Mucosa of stomach (tissue), 1 donor: ENCODE results near the gene MILR1.
A peak's percentile ranks its signal among the peaks of the same experiment; 100 is the strongest.
"Not testable (repeated sequence)": the region's sequence is repeated elsewhere in the genome, so short reads cannot be mapped to it uniquely, and the experiment has no call there.

Experiments
- H3K27me3 ChIP-seq: one replicate; pipeline ENCODE4 v1.7.0; 2013; ENCODE audit warnings: mild to moderate bottlenecking, low read length; ENCODE audit not compliant: control insufficient read depth, insufficient read depth
- H3K36me3 ChIP-seq: one replicate; pipeline ENCODE4 v1.7.0; 2013; ENCODE audit warnings: low read length; ENCODE audit not compliant: control insufficient read depth, insufficient read depth
- H3K4me1 ChIP-seq: one replicate; pipeline ENCODE4 v1.7.0; 2013; ENCODE audit warnings: mild to moderate bottlenecking, low read length; ENCODE audit not compliant: control insufficient read depth, insufficient read depth
- H3K4me3 ChIP-seq: one replicate; pipeline ENCODE4 v1.7.0; 2013; ENCODE audit warnings: low read length
- H3K9ac ChIP-seq: one replicate; pipeline ENCODE4 v1.7.0; 2013; ENCODE audit warnings: mild to moderate bottlenecking, low read length, moderate library complexity
- H3K9me3 ChIP-seq: one replicate; pipeline ENCODE4 v1.7.0; 2013; ENCODE audit warnings: mild to moderate bottlenecking, low read length, moderate library complexity; ENCODE audit not compliant: control insufficient read depth
- donor health status: Pancreatic carcinoma.

MILR1 gene

GRCh38 chr17:64491034-64491860 is 42.3 kb downstream of the MILR1 start:
- H3K4me3 ChIP-seq, result no peak overlapping the region
- peaks cover 7% of the 10 kb centered on the region for H3K36me3 ChIP-seq
- peaks cover 4% of the 10 kb centered on the region for H3K4me1 ChIP-seq
- no peaks in the 10 kb centered on the region for H3K9me3 ChIP-seq
- no peak overlapping the region for H3K9ac ChIP-seq
- H3K27me3 ChIP-seq, result no peaks in the 10 kb centered on the region

GRCh38 chr17:64491994-64492393 is 43.1 kb downstream of the MILR1 start:
- Histone ChIP-seq H3K9ac (no peak overlapping the region), H3K27me3 (no peaks in the 10 kb centered on the region), H3K4me3 (no peak overlapping the region), H3K36me3 (peaks cover 7% of the 10 kb centered on the region), H3K4me1 (peaks cover 4% of the 10 kb centered on the region), H3K9me3 (no peaks in the 10 kb centered on the region)

DNA sequence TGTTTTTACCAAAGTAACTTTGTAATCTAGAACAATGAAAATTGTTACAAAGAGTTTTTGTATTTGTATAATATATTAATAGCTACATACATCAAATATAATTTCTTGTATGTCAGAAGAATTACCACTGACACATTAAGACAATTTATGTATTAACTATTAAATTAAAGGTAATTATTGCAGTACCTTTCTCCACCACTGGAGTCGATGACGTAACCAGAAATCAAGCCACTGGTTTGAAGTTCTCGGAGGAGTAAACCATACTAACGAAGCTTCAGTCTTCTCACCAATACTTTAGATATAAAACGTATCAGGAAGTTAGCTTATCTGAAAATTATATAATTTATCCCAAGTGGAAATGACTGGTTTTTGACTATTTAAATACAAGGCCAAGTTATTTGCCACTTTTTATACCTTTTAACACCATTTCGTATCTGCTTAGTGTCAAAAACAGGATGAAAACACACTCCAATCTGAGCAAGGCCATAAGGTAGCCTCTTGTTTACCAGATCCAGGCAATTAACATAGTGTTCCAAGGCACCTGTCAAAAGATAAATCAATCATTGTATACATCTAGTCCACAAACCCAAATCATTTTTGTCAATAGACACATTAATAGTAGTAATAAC is 43.7 kb downstream of the MILR1 start:
- H3K27me3 ChIP-seq, result no peaks in the 10 kb centered on the region
- no peak overlapping the region for H3K4me3 ChIP-seq
- H3K4me1 ChIP-seq, result peaks cover 8% of the 10 kb centered on the region
- no peak overlapping the region for H3K9ac ChIP-seq
- H3K36me3 ChIP-seq, result peaks cover 7% of the 10 kb centered on the region
- no peaks in the 10 kb centered on the region for H3K9me3 ChIP-seq

DNA sequence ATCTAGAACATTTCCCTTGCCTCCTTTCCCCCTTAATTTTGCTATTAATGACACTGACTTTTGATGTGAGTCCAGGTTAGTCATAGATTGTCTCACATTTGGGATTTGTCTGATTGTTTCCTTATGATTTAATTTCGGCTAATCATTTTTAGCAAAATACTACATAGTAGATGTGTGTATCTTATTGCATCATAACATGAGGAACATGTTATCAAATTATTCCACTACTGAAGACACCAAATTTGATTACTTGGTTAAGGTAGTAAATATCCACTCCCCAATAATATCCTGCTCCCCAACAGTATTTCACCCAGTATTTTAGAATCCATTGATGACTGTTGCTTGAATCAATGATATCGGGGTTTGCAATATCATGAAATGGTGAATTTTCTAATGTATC is 45.2 kb downstream of the MILR1 start:
- H3K27me3 ChIP-seq, result no peaks in the 10 kb centered on the region
- H3K4me1 ChIP-seq, result peaks cover 12% of the 10 kb centered on the region
- H3K9me3 ChIP-seq, result no peaks in the 10 kb centered on the region
- no peak overlapping the region for H3K4me3 ChIP-seq
- peaks cover 7% of the 10 kb centered on the region for H3K36me3 ChIP-seq
- no peak overlapping the region for H3K9ac ChIP-seq

- not testable (repeated sequence) for H3K4me3 ChIP-seq, H3K36me3 ChIP-seq
- H3K4me1 ChIP-seq, result peaks cover 12% of the 10 kb centered on the region
These were observed 46.4 kb downstream of the MILR1 start for GRCh38 chr17:64495300-64495699.

GRCh38 chr17:64496348-64496785 is 47.5 kb downstream of the MILR1 start:
- peaks cover 12% of the 10 kb centered on the region for H3K4me1 ChIP-seq
- H3K36me3 ChIP-seq, result peaks cover 15% of the 10 kb centered on the region
- peak overlapping the region; percentile 62 for H3K9ac ChIP-seq
- peak overlapping the region; percentile 48 for H3K4me3 ChIP-seq
- no peaks in the 10 kb centered on the region for H3K9me3 ChIP-seq
- H3K27me3 ChIP-seq, result no peaks in the 10 kb centered on the region

More at GRCh38 chr17:64495300-64495699, 46.4 kb downstream of the MILR1 start:
- not testable (repeated sequence) for H3K9me3 ChIP-seq, H3K9ac ChIP-seq, H3K27me3 ChIP-seq

DNA sequence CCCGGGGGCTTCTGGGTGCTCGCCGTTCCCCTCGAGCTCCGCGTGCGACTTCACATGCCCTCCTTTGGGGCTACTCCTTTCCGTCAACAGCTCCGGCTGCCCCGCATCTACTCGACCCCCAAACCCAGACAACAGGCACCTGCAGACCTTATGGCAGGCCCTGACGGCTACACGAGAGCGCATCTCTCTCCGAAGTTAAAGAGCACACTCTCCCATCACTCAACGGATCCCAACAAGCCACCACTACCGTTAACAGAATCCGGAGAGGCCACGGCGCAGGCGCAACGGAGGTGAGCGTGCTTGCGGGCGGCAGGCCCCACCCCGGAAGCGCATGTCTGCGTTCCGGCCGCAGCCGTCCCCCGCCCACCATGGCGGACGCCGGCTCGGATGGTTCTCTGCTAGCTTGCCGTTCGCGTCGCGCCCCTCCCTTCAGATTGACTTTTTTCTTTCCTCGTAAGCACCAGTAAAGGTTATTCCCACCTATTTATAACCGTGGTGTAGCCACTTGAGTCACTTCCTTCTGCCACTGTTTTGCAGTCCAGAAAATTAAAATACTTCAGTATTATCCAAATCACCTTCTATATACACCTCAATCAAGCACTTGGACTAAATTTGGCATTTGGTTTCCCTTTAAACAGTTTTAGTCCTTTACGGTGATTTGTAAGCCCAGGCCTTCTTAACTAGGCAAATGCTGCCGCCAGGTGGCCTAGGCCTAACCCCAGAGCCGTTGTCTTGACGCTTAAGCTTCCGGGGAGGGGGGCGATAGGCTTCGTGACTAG is 48.1 kb downstream of the MILR1 start, which contains the start of gene POLG2:
Gene POLG2, minus strand, starts transcription at position 269 of the 779 bp plus-strand sequence. Its CDS starts 86 bp downstream, at position 183.
- H3K36me3 ChIP-seq, result peaks cover 21% of the 10 kb centered on the region
- peaks cover 12% of the 10 kb centered on the region for H3K4me1 ChIP-seq

GRCh38 chr17:64497565-64498035 is 48.7 kb downstream of the MILR1 start:
- Histone ChIP-seq H3K36me3 (peaks cover 27% of the 10 kb centered on the region), H3K4me1 (peaks cover 14% of the 10 kb centered on the region), H3K9me3 (no peaks in the 10 kb centered on the region), H3K27me3 (no peaks in the 10 kb centered on the region), H3K9ac (peak overlapping the region; percentile 62), H3K4me3 (peak overlapping the region; percentile 48)

More for the DNA sequence above, 48.1 kb downstream of the MILR1 start, which contains the start of gene POLG2:
- Histone ChIP-seq H3K9ac (peak within 1 kb of the TSS; percentile 62), H3K4me3 (peak within 1 kb of the TSS; percentile 48), H3K9me3 (no peaks in the 10 kb centered on the region), H3K27me3 (no peaks in the 10 kb centered on the region)

DNA sequence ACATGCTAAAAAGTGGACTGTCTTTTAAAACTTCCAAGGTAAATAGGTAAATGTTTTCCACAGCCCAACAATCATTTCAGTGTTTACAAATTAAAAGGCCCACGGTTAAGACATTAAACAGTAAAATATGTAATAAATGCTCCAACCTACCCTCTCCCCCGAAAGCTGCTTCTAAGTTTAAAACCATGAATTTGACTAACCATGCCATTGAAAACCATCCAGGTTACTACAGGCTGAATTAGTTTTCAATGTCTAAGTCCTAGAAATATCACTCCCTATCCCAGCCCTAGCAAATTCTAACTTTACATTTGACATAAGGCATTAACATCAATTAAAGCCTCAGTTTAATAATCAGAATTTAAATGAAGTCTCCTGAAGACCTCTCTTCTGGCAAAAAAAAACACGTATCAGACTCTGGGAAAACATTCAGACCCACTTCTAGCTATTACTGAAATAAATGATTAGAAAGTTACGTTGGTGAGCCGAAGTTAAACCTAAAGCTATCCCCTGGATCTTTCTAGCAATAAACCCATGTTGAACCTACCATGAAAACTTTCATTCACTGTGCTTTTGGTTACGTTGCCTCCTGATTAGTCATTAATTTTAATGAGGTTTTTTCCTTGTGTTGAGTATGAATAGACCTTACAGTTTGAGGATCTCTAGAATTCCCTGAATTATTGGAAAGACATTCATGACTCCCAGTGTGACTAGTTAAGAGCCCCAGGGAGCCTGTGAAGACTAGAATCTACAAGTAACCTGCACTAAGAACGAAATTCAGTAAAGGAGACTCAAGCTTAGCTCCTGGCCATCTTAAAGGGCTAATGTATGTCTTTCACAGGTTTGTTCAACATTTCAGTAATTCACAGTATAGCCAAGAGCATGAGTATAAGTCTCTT is 49.6 kb downstream of the MILR1 start:
- Histone ChIP-seq H3K9me3 (no peaks in the 10 kb centered on the region), H3K9ac (no peak overlapping the region), H3K36me3 (peaks cover 31% of the 10 kb centered on the region), H3K4me1 (peaks cover 16% of the 10 kb centered on the region), H3K4me3 (no peak overlapping the region), H3K27me3 (no peaks in the 10 kb centered on the region)

DNA sequence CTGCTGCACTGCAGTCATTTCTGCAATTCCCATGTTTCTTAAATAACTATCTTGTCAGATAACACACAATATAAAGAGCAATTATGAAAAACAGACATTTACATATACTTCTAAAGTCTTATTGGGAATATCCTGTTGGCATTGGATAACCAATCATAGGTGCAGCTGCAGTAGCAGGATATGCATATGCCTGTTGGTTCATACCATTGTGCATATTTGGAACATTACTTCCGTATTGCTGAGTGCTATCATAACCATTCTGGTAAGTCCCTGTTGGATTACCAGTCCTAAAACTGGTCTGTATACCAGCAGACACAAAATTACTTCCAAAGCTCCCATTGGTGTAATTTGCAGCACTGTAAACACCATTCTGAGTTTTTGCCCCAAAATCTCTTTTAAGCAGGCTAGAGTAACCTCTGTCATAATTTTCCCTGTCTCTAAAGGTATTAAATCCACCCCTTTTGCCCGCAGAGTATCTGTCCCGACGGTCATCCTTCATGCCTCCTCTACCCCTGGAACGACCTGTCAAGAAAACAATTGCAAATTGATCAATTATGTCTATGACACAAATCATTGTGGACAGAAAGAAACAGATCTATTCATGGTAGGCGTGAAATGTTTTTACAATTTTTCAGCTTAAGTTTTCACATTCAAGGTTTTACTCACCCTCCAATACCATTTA is 51.0 kb downstream of the MILR1 start:
- Histone ChIP-seq H3K9ac (no peak overlapping the region), H3K27me3 (no peaks in the 10 kb centered on the region), H3K4me1 (peaks cover 22% of the 10 kb centered on the region)

DNA sequence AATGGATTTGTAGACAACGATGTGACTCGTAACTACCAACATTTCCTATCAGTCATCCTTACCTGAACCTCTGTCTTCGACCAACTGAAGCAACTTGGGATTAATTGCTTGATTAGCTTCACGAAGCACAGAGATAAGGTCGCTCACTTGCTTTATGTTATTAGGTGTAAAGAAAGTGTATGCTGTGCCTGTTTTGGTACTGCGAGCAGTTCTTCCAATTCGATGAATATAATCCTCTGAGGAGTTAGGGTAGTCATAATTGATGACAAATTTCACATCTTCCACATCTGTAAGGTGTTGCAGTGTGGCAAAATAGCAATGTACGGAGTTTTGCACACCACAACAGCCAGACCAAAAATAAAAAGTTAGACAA is 51.6 kb downstream of the MILR1 start:
- Histone ChIP-seq H3K4me3 (no peak overlapping the region), H3K27me3 (no peaks in the 10 kb centered on the region), H3K36me3 (peaks cover 31% of the 10 kb centered on the region), H3K9ac (no peak overlapping the region), H3K9me3 (no peaks in the 10 kb centered on the region), H3K4me1 (peaks cover 22% of the 10 kb centered on the region)

More for the DNA sequence above, 51.0 kb downstream of the MILR1 start:
- Histone ChIP-seq H3K4me3 (no peak overlapping the region), H3K9me3 (no peaks in the 10 kb centered on the region), H3K36me3 (peaks cover 31% of the 10 kb centered on the region)
